HEK293 (cell line): ENCODE data around the gene CCDC146.

Source experiments
- CTCF ChIA-PET: fragments of 350-600 bp; formaldehyde crosslinking; extraction: SDS; loops from one replicate; lab custom pipeline; 2021; ENCODE audit warnings: antibody characterized with exemption; lab: Yijun Ruan, JAX
- POLR2A ChIA-PET: fragments of 300-600 bp; formaldehyde crosslinking; extraction: SDS; loops from one replicate; lab custom pipeline; 2020; ENCODE audit warnings: antibody characterized with exemption, inconsistent platforms; lab: Yijun Ruan, JAX
- H3K27ac ChIP-seq: fragments of 200-500 bp; sonication (Bioruptor generic); 2 replicates; pipeline ENCODE4 v1.5.1; 2014; ENCODE audit warnings: low read depth, low read length, control low read depth, inconsistent platforms; ENCODE audit errors: extremely low read depth
- H3K36me3 ChIP-seq, 2 experiments: fragments of 200-500 bp in 1 of 2; sonication (Bioruptor generic) in 1 of 2; 1 replicate in 1 of 2; 2 replicates in 1 of 2; pipeline ENCODE4 v1.5.1; 2014 to 2017; ENCODE audit warnings: inconsistent platforms in 2 of 2, low read length in 2 of 2; ENCODE audit not compliant: control insufficient read depth in 2 of 2, insufficient read depth in 1 of 2
- H3K4me1 ChIP-seq: fragments of 200-500 bp; sonication (Bioruptor generic); 2 replicates; pipeline ENCODE4 v1.5.1; 2014; ENCODE audit warnings: mild to moderate bottlenecking, low read length, inconsistent platforms; ENCODE audit not compliant: control insufficient read depth, insufficient read depth
- H3K4me3 ChIP-seq: 2 replicates; pipeline ENCODE4 v1.5.1; 2011; ENCODE audit warnings: low read depth, mild to moderate bottlenecking, control low read depth, low read length, moderate library complexity
- H3K9me3 ChIP-seq: fragments of 200-500 bp; sonication (Bioruptor generic); 2 replicates; pipeline ENCODE4 v1.5.1; 2014; ENCODE audit warnings: low read depth, low read length, inconsistent platforms; ENCODE audit not compliant: control insufficient read depth, insufficient read depth
- BCL11A ChIP-seq: fragments of 450-650 bp; formaldehyde crosslinking; IDR thresholded peaks from 2 replicates; pipeline ENCODE4 v1.5.1; 2016; ENCODE audit warnings: low read depth, missing biosample characterization, missing genetic modification characterization
- FEZF1 ChIP-seq: fragments of 450-650 bp; formaldehyde crosslinking; IDR thresholded peaks from 2 replicates; pipeline ENCODE4 v1.5.1; 2016; ENCODE audit warnings: missing biosample characterization, missing genetic modification characterization
- GLIS1 ChIP-seq: fragments of 450-650 bp; formaldehyde crosslinking; IDR thresholded peaks from 2 replicates; pipeline ENCODE4 v1.5.1; 2016; ENCODE audit warnings: missing biosample characterization, missing genetic modification characterization
- IKZF3 ChIP-seq: fragments of 450-650 bp; IDR thresholded peaks from 2 replicates; pipeline ENCODE4 v1.5.0; 2018; ENCODE audit warnings: missing biosample characterization, mild to moderate bottlenecking, missing genetic modification characterization, moderate library complexity
- KLF9 ChIP-seq: fragments of 450-650 bp; formaldehyde crosslinking; IDR thresholded peaks from 2 replicates; pipeline ENCODE4 v1.5.1; 2016; ENCODE audit warnings: missing biosample characterization, missing genetic modification characterization, low read depth
- SETDB1 ChIP-seq: IDR thresholded peaks from one replicate; pipeline ENCODE4 v1.6.1; 2017; ENCODE audit warnings: mild to moderate bottlenecking, low read length, moderate library complexity, mixed read lengths; ENCODE audit not compliant: insufficient read length
- SP3 ChIP-seq: fragments of 450-650 bp; formaldehyde crosslinking; IDR thresholded peaks from 2 replicates; pipeline ENCODE4 v1.5.1; 2016; ENCODE audit warnings: missing biosample characterization, missing genetic modification characterization
- ZNF138 ChIP-seq: fragments of 450-650 bp; formaldehyde crosslinking; IDR thresholded peaks from 2 replicates; pipeline ENCODE4 v1.5.1; 2016; ENCODE audit warnings: missing biosample characterization, missing genetic modification characterization, borderline replicate concordance
- ZNF23 ChIP-seq: fragments of 450-650 bp; formaldehyde crosslinking; IDR thresholded peaks from 2 replicates; pipeline ENCODE4 v1.5.1; 2016; ENCODE audit warnings: missing biosample characterization, missing genetic modification characterization, borderline replicate concordance
- ZNF274 ChIP-seq, 2 experiments: fragments of 200-500 bp in 1 of 2; fragments of 450-650 bp in 1 of 2; sonication (Bioruptor generic) in 1 of 2; formaldehyde crosslinking in 1 of 2; IDR thresholded peaks; 2 replicates each; pipeline versions ENCODE4 v1.5.1 to v1.6.1; 2014 to 2016; ENCODE audit warnings: borderline replicate concordance in 1 of 2, inconsistent platforms in 1 of 2, low read length in 1 of 2, missing biosample characterization in 1 of 2, missing genetic modification characterization in 1 of 2
- ZNF530 ChIP-seq: fragments of 450-650 bp; formaldehyde crosslinking; IDR thresholded peaks from 2 replicates; pipeline ENCODE4 v1.5.1; 2016; ENCODE audit warnings: low read depth, missing biosample characterization, missing genetic modification characterization
- ZNF776 ChIP-seq: fragments of 450-650 bp; formaldehyde crosslinking; IDR thresholded peaks from 2 replicates; pipeline ENCODE4 v1.5.0; 2017; ENCODE audit warnings: missing biosample characterization, missing genetic modification characterization, borderline replicate concordance
- ZNF791 ChIP-seq: fragments of 450-650 bp; formaldehyde crosslinking; IDR thresholded peaks from 2 replicates; pipeline ENCODE4 v1.5.1; 2016; ENCODE audit warnings: missing biosample characterization, missing genetic modification characterization
- TF ChIP-seq, protein P1 (sequence below): fragments of 450-650 bp; formaldehyde crosslinking; IDR thresholded peaks from 2 replicates; pipeline ENCODE4 v1.5.1; 2017; ENCODE audit warnings: missing biosample characterization, missing genetic modification characterization
- TF ChIP-seq, protein P2 (sequence below): fragments of 450-650 bp; formaldehyde crosslinking; IDR thresholded peaks from 2 replicates; pipeline ENCODE4 v1.5.1; 2017; ENCODE audit warnings: missing biosample characterization, mild to moderate bottlenecking, missing genetic modification characterization, moderate library complexity
- TF ChIP-seq, protein P3 (sequence below): fragments of 450-650 bp; formaldehyde crosslinking; IDR thresholded peaks from 2 replicates; pipeline ENCODE4 v1.5.1; 2016; ENCODE audit warnings: missing biosample characterization, missing genetic modification characterization, borderline replicate concordance
- TF ChIP-seq, protein P4 (sequence below): fragments of 450-650 bp; formaldehyde crosslinking; IDR thresholded peaks from 2 replicates; pipeline ENCODE4 v1.5.1; 2017; ENCODE audit warnings: missing biosample characterization, missing genetic modification characterization
- TF ChIP-seq, protein P5 (sequence below): fragments of 450-650 bp; formaldehyde crosslinking; IDR thresholded peaks from 2 replicates; pipeline ENCODE4 v1.5.1; 2016; ENCODE audit warnings: missing biosample characterization, missing genetic modification characterization
- TF ChIP-seq, protein P6 (sequence below): fragments of 450-650 bp; formaldehyde crosslinking; IDR thresholded peaks from 2 replicates; pipeline ENCODE4 v1.5.1; 2016; ENCODE audit warnings: missing biosample characterization, missing genetic modification characterization

Gene CCDC146

DNA sequence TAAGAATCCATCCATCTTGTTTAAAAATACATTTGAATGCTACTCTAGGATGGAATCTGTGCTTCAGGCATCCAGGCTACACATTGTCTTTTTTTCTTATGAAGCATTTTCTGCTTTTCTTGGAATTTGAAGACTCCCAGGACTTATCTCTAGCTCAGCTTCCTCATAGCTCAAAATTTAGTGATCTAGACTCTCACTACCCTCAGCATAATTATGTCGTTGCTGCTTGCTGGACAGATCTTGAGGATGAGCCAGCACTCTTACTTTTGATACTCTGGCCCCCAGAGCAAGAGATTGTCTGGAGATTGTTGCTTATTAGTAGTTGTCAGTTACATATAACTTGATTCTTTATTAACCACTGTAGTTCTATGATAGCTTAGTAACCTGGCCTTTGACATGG lies 160.5 kb downstream of the CCDC146 start (continued):
- TF ChIP-seq, protein P1, sequence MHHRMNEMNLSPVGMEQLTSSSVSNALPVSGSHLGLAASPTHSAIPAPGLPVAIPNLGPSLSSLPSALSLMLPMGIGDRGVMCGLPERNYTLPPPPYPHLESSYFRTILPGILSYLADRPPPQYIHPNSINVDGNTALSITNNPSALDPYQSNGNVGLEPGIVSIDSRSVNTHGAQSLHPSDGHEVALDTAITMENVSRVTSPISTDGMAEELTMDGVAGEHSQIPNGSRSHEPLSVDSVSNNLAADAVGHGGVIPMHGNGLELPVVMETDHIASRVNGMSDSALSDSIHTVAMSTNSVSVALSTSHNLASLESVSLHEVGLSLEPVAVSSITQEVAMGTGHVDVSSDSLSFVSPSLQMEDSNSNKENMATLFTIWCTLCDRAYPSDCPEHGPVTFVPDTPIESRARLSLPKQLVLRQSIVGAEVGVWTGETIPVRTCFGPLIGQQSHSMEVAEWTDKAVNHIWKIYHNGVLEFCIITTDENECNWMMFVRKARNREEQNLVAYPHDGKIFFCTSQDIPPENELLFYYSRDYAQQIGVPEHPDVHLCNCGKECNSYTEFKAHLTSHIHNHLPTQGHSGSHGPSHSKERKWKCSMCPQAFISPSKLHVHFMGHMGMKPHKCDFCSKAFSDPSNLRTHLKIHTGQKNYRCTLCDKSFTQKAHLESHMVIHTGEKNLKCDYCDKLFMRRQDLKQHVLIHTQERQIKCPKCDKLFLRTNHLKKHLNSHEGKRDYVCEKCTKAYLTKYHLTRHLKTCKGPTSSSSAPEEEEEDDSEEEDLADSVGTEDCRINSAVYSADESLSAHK: no peak
- TF ChIP-seq, protein P2, sequence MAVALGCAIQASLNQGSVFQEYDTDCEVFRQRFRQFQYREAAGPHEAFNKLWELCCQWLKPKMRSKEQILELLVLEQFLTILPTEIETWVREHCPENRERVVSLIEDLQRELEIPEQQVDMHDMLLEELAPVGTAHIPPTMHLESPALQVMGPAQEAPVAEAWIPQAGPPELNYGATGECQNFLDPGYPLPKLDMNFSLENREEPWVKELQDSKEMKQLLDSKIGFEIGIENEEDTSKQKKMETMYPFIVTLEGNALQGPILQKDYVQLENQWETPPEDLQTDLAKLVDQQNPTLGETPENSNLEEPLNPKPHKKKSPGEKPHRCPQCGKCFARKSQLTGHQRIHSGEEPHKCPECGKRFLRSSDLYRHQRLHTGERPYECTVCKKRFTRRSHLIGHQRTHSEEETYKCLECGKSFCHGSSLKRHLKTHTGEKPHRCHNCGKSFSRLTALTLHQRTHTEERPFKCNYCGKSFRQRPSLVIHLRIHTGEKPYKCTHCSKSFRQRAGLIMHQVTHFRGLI (tag by site-specific recombination): no peak
- TF ChIP-seq, protein P3, sequence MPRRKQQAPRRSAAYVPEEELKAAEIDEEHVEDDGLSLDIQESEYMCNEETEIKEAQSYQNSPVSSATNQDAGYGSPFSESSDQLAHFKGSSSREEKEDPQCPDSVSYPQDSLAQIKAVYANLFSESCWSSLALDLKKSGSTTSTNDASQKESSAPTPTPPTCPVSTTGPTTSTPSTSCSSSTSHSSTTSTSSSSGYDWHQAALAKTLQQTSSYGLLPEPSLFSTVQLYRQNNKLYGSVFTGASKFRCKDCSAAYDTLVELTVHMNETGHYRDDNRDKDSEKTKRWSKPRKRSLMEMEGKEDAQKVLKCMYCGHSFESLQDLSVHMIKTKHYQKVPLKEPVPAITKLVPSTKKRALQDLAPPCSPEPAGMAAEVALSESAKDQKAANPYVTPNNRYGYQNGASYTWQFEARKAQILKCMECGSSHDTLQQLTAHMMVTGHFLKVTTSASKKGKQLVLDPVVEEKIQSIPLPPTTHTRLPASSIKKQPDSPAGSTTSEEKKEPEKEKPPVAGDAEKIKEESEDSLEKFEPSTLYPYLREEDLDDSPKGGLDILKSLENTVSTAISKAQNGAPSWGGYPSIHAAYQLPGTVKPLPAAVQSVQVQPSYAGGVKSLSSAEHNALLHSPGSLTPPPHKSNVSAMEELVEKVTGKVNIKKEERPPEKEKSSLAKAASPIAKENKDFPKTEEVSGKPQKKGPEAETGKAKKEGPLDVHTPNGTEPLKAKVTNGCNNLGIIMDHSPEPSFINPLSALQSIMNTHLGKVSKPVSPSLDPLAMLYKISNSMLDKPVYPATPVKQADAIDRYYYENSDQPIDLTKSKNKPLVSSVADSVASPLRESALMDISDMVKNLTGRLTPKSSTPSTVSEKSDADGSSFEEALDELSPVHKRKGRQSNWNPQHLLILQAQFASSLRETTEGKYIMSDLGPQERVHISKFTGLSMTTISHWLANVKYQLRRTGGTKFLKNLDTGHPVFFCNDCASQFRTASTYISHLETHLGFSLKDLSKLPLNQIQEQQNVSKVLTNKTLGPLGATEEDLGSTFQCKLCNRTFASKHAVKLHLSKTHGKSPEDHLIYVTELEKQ (tag by site-specific recombination): no peak
- TF ChIP-seq ZNF138 (tag by site-specific recombination) (no peak), ZNF776 (tag by site-specific recombination) (no peak), FEZF1 (tag by site-specific recombination) (no peak), SETDB1 (no peak), ZNF23 (tag by site-specific recombination) (no peak)
- TF ChIP-seq, protein P4, sequence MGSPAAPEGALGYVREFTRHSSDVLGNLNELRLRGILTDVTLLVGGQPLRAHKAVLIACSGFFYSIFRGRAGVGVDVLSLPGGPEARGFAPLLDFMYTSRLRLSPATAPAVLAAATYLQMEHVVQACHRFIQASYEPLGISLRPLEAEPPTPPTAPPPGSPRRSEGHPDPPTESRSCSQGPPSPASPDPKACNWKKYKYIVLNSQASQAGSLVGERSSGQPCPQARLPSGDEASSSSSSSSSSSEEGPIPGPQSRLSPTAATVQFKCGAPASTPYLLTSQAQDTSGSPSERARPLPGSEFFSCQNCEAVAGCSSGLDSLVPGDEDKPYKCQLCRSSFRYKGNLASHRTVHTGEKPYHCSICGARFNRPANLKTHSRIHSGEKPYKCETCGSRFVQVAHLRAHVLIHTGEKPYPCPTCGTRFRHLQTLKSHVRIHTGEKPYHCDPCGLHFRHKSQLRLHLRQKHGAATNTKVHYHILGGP: no peak

DNA sequence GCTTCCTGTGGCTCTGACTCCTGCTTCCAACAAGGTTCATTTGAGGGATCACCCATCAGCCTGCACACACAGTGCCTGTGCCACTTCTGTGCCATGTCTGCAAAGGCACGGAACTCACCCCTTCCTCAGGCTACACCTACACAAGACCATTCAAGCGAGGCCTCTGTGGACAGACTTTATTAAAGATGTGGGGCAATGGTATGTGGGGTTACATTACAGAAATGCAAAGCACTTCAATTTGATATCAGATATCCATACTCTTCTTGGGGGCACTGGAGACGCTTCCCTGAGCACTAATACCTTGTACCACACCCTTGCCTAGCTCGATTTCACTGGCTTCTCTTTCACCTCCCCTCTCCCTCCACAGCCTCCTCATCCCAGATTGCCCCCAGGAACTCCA lies 161.6 kb downstream of the CCDC146 start:
- ChIA-PET CTCF (interaction anchor here (0.6 kb wide), 1 partner anchor 942 kb away, joined by 5 read pairs; no protein-coding TSS in a partner anchor), POLR2A (no interaction called here)
- Histone ChIP-seq H3K9me3 (no peaks in the 10 kb centered on the region), H3K27ac (no peak overlapping the region), H3K4me1 (no peaks in the 10 kb centered on the region), H3K36me3 (no peaks in the 10 kb centered on the region), H3K4me3 (no peak overlapping the region)
- TF ChIP-seq SP3 (tag by site-specific recombination) (no peak), BCL11A (tag by site-specific recombination) (no peak), ZNF791 (tag by site-specific recombination) (no peak), ZNF274 (IDR thresholded peaks at IDR 0.05; ENCODE audit: low read length) (no peak), ZNF274 (tag by site-specific recombination; IDR thresholded peaks at IDR 0.05; ENCODE audit: borderline replicate concordance) (no peak), GLIS1 (tag by site-specific recombination) (no peak), IKZF3 (no peak), KLF9 (tag by site-specific recombination) (no peak), ZNF530 (tag by site-specific recombination) (no peak)
- TF ChIP-seq, protein P5, sequence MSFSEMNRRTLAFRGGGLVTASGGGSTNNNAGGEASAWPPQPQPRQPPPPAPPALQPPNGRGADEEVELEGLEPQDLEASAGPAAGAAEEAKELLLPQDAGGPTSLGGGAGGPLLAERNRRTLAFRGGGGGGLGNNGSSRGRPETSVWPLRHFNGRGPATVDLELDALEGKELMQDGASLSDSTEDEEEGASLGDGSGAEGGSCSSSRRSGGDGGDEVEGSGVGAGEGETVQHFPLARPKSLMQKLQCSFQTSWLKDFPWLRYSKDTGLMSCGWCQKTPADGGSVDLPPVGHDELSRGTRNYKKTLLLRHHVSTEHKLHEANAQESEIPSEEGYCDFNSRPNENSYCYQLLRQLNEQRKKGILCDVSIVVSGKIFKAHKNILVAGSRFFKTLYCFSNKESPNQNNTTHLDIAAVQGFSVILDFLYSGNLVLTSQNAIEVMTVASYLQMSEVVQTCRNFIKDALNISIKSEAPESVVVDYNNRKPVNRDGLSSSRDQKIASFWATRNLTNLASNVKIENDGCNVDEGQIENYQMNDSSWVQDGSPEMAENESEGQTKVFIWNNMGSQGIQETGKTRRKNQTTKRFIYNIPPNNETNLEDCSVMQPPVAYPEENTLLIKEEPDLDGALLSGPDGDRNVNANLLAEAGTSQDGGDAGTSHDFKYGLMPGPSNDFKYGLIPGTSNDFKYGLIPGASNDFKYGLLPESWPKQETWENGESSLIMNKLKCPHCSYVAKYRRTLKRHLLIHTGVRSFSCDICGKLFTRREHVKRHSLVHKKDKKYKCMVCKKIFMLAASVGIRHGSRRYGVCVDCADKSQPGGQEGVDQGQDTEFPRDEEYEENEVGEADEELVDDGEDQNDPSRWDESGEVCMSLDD (tag by site-specific recombination): no peak
- TF ChIP-seq, protein P6, sequence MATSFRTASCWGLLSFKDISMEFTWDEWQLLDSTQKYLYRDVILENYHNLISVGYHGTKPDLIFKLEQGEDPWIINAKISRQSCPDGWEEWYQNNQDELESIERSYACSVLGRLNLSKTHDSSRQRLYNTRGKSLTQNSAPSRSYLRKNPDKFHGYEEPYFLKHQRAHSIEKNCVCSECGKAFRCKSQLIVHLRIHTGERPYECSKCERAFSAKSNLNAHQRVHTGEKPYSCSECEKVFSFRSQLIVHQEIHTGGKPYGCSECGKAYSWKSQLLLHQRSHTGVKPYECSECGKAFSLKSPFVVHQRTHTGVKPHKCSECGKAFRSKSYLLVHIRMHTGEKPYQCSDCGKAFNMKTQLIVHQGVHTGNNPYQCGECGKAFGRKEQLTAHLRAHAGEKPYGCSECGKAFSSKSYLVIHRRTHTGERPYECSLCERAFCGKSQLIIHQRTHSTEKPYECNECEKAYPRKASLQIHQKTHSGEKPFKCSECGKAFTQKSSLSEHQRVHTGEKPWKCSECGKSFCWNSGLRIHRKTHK: no peak
